Epithelial cell of esophagus (primary cell): ENCODE measurements around the gene SCYL3.

Experiments used
- DNase-seq: peaks from one replicate; pipeline ENCODE4 v3.0.0; 2010; ENCODE audit warnings: low read depth
- H3K4me3 ChIP-seq: 2 replicates; pipeline ENCODE4 v1.5.1; 2011; ENCODE audit warnings: mild to moderate bottlenecking, low read length, control low read depth
- TF ChIP-seq, protein P1 (sequence below): IDR thresholded peaks from 2 replicates; pipeline ENCODE4 v1.5.1; 2011; ENCODE audit warnings: low read depth, mild to moderate bottlenecking, low read length, control low read depth, inconsistent platforms; ENCODE audit not compliant: insufficient read depth; ENCODE audit errors: missing control alignments

SCYL3 gene

DNA sequence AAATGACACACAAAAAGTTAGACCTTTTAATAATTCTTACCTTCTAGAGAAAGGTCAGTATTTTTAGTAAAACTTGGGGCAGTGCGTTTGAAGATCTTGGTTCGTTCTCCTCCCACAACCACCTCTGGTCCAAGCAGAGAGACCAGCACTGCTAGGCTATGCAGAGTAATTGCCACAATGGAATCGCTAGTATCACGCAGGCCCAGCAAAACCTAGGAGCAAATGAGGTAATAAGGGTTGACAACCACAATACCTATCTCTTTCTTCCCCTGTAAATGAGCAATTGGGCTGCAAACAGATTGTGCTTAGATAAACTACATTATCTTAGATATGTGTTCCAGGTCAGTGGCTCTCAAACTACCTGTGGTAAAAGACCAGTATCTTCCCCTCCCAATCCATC is 34.7 kb downstream of the SCYL3 start:
- H3K4me3 ChIP-seq, result no peak overlapping the region
- DNase-seq, result no peak
- TF ChIP-seq, protein P1, sequence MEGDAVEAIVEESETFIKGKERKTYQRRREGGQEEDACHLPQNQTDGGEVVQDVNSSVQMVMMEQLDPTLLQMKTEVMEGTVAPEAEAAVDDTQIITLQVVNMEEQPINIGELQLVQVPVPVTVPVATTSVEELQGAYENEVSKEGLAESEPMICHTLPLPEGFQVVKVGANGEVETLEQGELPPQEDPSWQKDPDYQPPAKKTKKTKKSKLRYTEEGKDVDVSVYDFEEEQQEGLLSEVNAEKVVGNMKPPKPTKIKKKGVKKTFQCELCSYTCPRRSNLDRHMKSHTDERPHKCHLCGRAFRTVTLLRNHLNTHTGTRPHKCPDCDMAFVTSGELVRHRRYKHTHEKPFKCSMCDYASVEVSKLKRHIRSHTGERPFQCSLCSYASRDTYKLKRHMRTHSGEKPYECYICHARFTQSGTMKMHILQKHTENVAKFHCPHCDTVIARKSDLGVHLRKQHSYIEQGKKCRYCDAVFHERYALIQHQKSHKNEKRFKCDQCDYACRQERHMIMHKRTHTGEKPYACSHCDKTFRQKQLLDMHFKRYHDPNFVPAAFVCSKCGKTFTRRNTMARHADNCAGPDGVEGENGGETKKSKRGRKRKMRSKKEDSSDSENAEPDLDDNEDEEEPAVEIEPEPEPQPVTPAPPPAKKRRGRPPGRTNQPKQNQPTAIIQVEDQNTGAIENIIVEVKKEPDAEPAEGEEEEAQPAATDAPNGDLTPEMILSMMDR, result no peak

DNA sequence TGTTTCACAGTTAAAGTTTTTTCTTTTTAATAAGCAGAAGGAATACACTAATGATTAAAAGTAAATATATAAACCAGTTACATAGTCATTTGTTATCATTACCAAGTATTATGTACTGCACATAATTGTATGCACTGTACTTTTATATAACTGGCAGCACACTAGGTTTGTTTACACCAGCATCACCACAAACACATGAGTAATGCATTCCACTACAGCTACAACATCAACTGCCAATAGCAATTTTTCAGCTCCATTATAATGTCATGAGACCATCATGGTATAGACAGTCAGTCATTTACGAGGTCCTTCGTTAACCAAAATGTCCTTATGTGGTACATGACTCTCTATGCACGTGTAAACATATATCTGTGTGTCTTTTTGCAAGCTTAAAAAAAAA is 35.2 kb downstream of the SCYL3 start:
- TF ChIP-seq, protein P1, result no peak
- peak; percentile 28 for DNase-seq
- H3K4me3 ChIP-seq, result no peak overlapping the region

DNA sequence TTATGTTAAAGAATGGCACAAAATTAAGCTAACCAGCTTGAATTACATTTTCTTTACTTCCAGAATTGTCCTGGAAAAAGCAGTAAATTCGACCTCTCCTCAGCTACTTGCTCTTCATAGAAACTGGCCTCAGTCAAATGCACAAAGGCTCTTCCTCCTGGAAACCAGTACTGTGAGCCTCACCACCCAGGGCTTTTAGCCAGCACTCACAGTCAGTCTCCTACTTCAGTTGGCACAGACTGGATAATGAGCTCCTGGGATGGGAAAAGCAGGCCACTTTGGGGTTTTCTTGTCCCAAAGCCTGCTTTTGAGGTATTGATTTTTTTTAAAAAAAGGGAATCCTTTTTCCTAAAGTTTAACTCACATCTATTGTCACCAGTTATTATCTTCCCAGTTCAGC is 40.4 kb downstream of the SCYL3 start:
- TF ChIP-seq, protein P1, result no peak
- DNase-seq, result no peak
- no peak overlapping the region for H3K4me3 ChIP-seq

DNA sequence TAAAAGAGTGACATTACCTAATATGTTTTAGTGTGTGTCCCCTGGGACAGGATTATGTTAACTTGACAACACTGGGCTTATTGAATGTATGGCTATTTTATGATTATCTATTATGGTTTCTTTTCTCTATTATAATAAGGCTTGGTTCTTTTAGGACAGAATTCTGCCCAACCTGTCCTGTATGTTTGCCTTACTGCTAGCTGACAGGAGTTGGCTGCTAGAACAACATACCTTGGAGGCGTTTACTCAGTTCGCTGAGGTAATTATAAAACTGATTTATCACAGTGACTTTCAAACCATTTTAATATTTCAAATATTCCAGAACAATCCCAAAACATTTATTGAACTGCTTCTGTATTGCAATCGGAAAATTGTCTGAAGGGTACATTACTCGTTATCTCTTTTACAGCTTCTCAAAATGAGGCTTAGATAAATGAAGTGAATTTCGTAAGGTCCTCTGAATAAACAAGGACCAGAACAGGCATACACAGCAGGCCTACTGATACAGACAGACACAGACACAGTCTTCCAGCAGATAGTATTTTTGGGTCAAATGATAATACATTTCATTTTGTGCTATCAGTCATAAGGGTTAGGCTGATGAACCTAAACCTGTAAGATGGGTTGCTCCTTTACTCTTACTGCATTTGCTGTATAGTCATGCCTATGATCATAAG is 44.2 kb downstream of the SCYL3 start:
- TF ChIP-seq, protein P1, result no peak
- DNase-seq, result peak; percentile 11
- H3K4me3 ChIP-seq, result no peak overlapping the region

DNA sequence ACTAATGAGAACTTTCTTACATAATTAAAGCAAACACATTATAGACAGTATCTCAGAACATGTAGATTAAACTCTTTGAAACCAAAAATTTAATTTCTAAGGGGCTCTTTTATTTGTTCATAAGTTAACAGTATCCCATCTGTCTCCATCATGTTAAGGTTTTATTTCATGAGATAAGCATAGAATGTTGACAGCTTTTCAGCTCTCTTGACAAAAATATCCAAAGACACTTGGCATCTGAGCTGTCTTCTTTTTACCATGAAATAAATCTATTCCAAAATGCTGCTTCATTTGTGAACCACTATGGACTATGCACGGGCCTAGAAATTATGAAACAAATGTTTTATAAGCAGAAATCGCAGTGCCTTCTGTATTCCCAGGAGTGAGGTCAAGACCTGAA is 45.2 kb downstream of the SCYL3 start:
- DNase-seq, result no peak
- TF ChIP-seq, protein P1, result no peak
- no peak overlapping the region for H3K4me3 ChIP-seq

DNA sequence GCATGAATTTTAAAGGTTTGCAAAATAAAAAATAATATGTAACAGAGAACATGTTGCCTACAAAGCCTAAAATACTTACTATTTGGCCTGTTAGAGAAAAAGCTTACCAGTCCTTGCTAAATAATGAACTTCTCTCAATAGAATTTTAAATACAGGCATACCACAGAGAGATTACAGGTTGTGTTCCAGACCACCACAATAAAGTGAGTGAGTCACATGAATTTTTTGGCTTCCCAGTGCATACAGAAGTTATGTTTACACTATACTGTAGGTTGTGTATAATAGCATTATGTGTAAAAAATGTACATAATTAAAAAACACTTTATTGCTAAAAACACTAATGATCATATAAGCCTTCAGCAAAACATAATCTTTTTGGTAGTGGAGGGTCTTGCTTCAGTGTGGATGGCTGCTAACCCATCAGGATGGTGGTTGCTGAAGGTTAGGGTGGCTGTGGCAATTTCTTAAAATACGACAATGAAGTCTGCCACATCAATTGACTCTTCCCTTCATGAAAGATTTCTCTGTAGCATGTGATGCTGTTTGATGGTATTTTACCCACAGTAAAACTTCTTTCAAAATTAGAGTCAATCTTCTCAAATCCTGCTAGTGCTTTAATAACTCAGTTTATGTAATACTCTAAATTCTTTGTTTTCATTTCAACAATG is 48.6 kb downstream of the SCYL3 start:
- H3K4me3 ChIP-seq, result no peak overlapping the region
- TF ChIP-seq, protein P1, result no peak
- DNase-seq, result no peak

DNA sequence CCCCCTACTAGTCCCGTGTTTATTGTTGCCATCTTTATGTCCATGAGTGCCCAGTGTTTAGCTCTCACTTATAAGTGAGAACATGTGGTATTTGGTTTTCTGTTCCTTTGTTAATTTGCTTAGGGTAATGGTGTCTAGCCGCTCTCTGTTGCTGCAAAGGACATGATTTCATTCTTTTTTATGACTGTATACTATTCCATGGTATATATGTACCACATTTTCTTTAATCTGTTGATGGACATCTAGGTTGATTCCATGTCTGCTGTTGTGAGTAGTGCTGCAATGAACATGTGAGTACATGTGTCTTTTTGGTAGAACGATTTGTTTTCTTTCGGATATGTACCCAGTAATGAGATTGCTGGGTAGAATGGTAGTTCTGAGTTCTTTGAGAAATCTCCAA is 54.8 kb downstream of the SCYL3 start:
- DNase-seq, result no peak
- TF ChIP-seq, protein P1, result no peak
- H3K4me3 ChIP-seq, result no peak overlapping the region
